HepG2 (cell line): ENCODE measurements around the gene CAPRIN2. TPM values are rescaled to one million over a fixed set of nuclear protein-coding genes. Genes with fewer than 3 reads are reported as not detected.

Experiments
- ATAC-seq: fragments of 200-7000 bp; cut with Tn5 transposase; 3 replicates; pipeline ENCODE4 v1.9.1; 2020; ENCODE audit warnings: mild to moderate bottlenecking, moderate library complexity
- BruUV-seq: library from RNA; stranded (reverse); fragments of 400-500 nt; replicated peaks from 2 replicates; lab custom pipeline; 2021; lab: Mats Ljungman, UMichigan
- CTCF ChIA-PET: fragments of 300-600 bp; formaldehyde crosslinking; extraction: SDS; loops from one replicate; lab custom pipeline; 2021; ENCODE audit warnings: low total read pairs, inconsistent platforms, low intra/inter-chr PET ratio; lab: Yijun Ruan, JAX
- POLR2A ChIA-PET: fragments of 350-600 bp; sonication (Branson Sonifier 250); formaldehyde crosslinking; loops from one replicate; lab custom pipeline; 2020; ENCODE audit warnings: antibody characterized with exemption, inconsistent platforms; lab: Yijun Ruan, JAX
- DNase-seq: peaks from one replicate; pipeline ENCODE4 v3.0.0-alpha.2; 2015; ENCODE audit warnings: low spot score
- FAIRE-seq: peaks from 3 replicates; lab custom pipeline; 2011; peaks lifted over from hg19 to GRCh38; lab: Jason Lieb, UNC
- H2AFZ ChIP-seq: one replicate; pipeline ENCODE4 v1.6.1; 2011; ENCODE audit warnings: low read length, inconsistent platforms
- H3K27ac ChIP-seq: fragments of 300-600 bp; 3 replicates; pipeline ENCODE4 v1.8.0; 2011; ENCODE audit warnings: mixed run types, mild to moderate bottlenecking, mixed read lengths, low read length, inconsistent platforms; ENCODE audit not compliant: insufficient read depth; ENCODE audit errors: extremely low read length
- H3K27me3 ChIP-seq, 2 experiments: fragments of 200-600 bp in 1 of 2; 2 replicates in 1 of 2; 3 replicates in 1 of 2; pipeline versions ENCODE4 v1.6.0 to v1.8.0; 2011; ENCODE audit warnings: low read length in 2 of 2, mild to moderate bottlenecking in 2 of 2, moderate library complexity in 2 of 2, inconsistent platforms in 1 of 2; ENCODE audit not compliant: insufficient read depth in 2 of 2, control insufficient read depth in 1 of 2
- H3K36me3 ChIP-seq, 2 experiments: fragments of 200-600 bp in 1 of 2; replicated peaks in 1 of 2; 2 replicates in 1 of 2; 3 replicates in 1 of 2; pipeline versions ENCODE4 v1.5.1 to v1.8.0; 2011; ENCODE audit warnings: low read length in 2 of 2, inconsistent platforms in 1 of 2; ENCODE audit not compliant: insufficient read depth in 2 of 2, control insufficient read depth in 1 of 2
- H3K4me1 ChIP-seq: 2 replicates; pipeline ENCODE4 v1.5.1; 2012; ENCODE audit warnings: low read length, inconsistent platforms; ENCODE audit not compliant: insufficient read depth
- H3K4me2 ChIP-seq: 2 replicates; pipeline ENCODE4 v1.6.0; 2011; ENCODE audit warnings: low read depth, low read length, inconsistent platforms
- H3K4me3 ChIP-seq, 3 experiments: fragments of 200-600 bp in 1 of 3; sonication (generic), shearing (Covaris generic) in 1 of 3; replicated peaks in 1 of 3; 2 replicates each; pipeline ENCODE4 v1.5.1; 2011 to 2016; ENCODE audit warnings: low read length in 3 of 3, inconsistent platforms in 2 of 3, low read depth in 2 of 3, mild to moderate bottlenecking in 2 of 3, control low read depth in 1 of 3, mixed read lengths in 1 of 3; ENCODE audit not compliant: insufficient read depth in 1 of 3
- H3K79me2 ChIP-seq: one replicate; pipeline ENCODE4 v1.6.1; 2011; ENCODE audit warnings: low read length, inconsistent platforms; ENCODE audit not compliant: insufficient read depth
- H3K9ac ChIP-seq: 2 replicates; pipeline ENCODE4 v1.6.0; 2011; ENCODE audit warnings: mild to moderate bottlenecking, low read depth, low read length, inconsistent platforms; ENCODE audit not compliant: insufficient read depth
- H3K9me3 ChIP-seq: 2 replicates; pipeline ENCODE4 v1.5.1; 2012; ENCODE audit warnings: mild to moderate bottlenecking, low read length
- H4K20me1 ChIP-seq: 2 replicates; pipeline ENCODE4 v1.6.0; 2011; ENCODE audit warnings: inconsistent platforms, mild to moderate bottlenecking, low read length, moderate library complexity; ENCODE audit not compliant: insufficient read depth
- CAMTA2 ChIP-seq: sonication (generic); formaldehyde crosslinking; IDR thresholded peaks from 2 replicates; pipeline ENCODE4 v1.4.0; 2020; ENCODE audit warnings: mild to moderate bottlenecking, missing genetic modification reagents, borderline replicate concordance
- HNRNPUL1 ChIP-seq: fragments of 200-400 bp; formaldehyde crosslinking; IDR thresholded peaks from 2 replicates; pipeline ENCODE4 v1.6.1; 2017; ENCODE audit warnings: low read depth, mild to moderate bottlenecking, low read length, moderate library complexity
- MBD4 ChIP-seq: IDR thresholded peaks from 2 replicates; pipeline ENCODE4 v1.6.1; 2012; ENCODE audit warnings: low read length, inconsistent platforms, borderline replicate concordance
- MXD4 ChIP-seq: IDR thresholded peaks from 2 replicates; pipeline ENCODE4 v1.6.1; 2016; ENCODE audit warnings: mild to moderate bottlenecking, missing biosample characterization, missing genetic modification reagents
- ZKSCAN1 ChIP-seq: fragments of 150-350 bp; IDR thresholded peaks from 2 replicates; pipeline ENCODE4 v1.6.1; 2014; ENCODE audit warnings: low read length
- ZKSCAN5 ChIP-seq: sonication (generic); formaldehyde crosslinking; IDR thresholded peaks from 2 replicates; pipeline ENCODE4 v1.5.1; 2020; ENCODE audit warnings: mild to moderate bottlenecking, missing genetic modification reagents
- ZNF232 ChIP-seq: sonication (generic); formaldehyde crosslinking; IDR thresholded peaks from 2 replicates; pipeline ENCODE4 v1.4.0; 2020; ENCODE audit warnings: missing genetic modification reagents, borderline replicate concordance
- ZNF746 ChIP-seq: sonication (generic); formaldehyde crosslinking; IDR thresholded peaks from 2 replicates; pipeline ENCODE4 v1.8.0; 2022; ENCODE audit warnings: mild to moderate bottlenecking, missing genetic modification reagents
- WGBS: methylation state at CpG from one replicate; pipeline ENCODE4 v1.1.6; 2017; ENCODE audit warnings: low lambda C conversion rate; 5-methylcytosine and 5-hydroxymethylcytosine counted together
- in situ Hi-C: cut with HindIII; loops from 2 replicates; pipeline ENCODE4 v1.10.0; 2017; ENCODE audit warnings: low pct_unique_long_range_greater_than_20kb; ENCODE audit not compliant: extremely low pct_ligation_motif_present
- intact Hi-C: fragments of 100-400 bp; cut with micrococcal nuclease; formaldehyde crosslinking; loops from one replicate; pipeline ENCODE4 v1.10.0; 2022; ENCODE audit not compliant: unreplicated experiment
- polyA plus RNA-seq, 8 experiments: library from polyadenylated mRNA; depleted of rRNA in 3 of 8; stranded (reverse) in 7 of 8; unstranded in 1 of 8; fragments of >200 nt; fragmentation: Illumina TruSeq in 4 of 8; extraction: Trizol in 4 of 8; gene quantifications; 2 replicates each; pipeline versions ENCODE4 v1.2.1 to v1.2.3, GENCODE V29; 2011 to 2016; ENCODE audit warnings: low read depth in 4 of 8, missing spikeins in 1 of 8, mixed read lengths in 1 of 8; ENCODE audit not compliant: insufficient read depth in 1 of 8
- total RNA-seq, 5 experiments: library from RNA; depleted of rRNA; stranded (reverse); fragments of >200 nt; fragmentation: Illumina TruSeq; extraction: Trizol; gene quantifications; 2 replicates each; pipeline ENCODE4 v1.2.3, GENCODE V29; 2016; ENCODE audit warnings: low read depth in 1 of 5
- TF ChIP-seq, protein P1 (sequence below): sonication (generic); formaldehyde crosslinking; IDR thresholded peaks from 2 replicates; pipeline ENCODE4 v1.5.0; 2020; ENCODE audit warnings: missing genetic modification reagents
- TF ChIP-seq, protein P2 (sequence below): sonication (generic); formaldehyde crosslinking; IDR thresholded peaks from 2 replicates; pipeline ENCODE4 v1.4.0; 2020; ENCODE audit warnings: missing genetic modification reagents
- TF ChIP-seq, protein P3 (sequence below): conservative IDR thresholded peaks from 2 replicates; pipeline ENCODE4 v1.6.1; 2018; ENCODE audit warnings: missing genetic modification reagents

The CAPRIN2 gene
- total and polyA plus RNA-seq, 2 of the 13 experiments (the other 11 are each of a cell fraction or from before 2014, with no cell fraction given) = 21.7 to 30.6 TPM

DNA sequence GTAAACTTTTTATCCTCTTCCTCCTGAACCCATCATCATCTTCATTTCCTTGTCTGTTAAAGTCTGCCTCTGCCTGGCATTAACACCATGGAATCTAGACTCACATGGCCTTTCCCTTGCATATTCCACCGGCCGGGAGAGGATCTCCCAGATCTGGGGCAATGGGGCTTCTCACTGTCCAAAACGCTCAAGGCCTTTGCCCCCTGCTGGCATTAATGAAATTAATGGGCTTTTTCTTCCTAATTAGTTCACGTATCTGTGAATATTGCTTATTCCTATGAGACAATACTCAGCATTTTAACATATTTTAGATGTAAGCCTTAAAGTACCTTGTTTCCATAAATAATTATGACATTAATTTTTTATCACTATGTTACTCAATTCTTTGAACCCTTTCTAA is 42.9 kb upstream of the CAPRIN2 start:
- no peak for FAIRE-seq
- TF ChIP-seq MXD4 (CRISPR knock-in tag) (no peak), CAMTA2 (CRISPR knock-in tag) (no peak), MBD4 (no peak), ZKSCAN1 (no peak), ZNF232 (CRISPR knock-in tag) (no peak), HNRNPUL1 (no peak), ZNF746 (no peak), ZKSCAN5 (CRISPR knock-in tag) (no peak)
- TF ChIP-seq, protein P1, sequence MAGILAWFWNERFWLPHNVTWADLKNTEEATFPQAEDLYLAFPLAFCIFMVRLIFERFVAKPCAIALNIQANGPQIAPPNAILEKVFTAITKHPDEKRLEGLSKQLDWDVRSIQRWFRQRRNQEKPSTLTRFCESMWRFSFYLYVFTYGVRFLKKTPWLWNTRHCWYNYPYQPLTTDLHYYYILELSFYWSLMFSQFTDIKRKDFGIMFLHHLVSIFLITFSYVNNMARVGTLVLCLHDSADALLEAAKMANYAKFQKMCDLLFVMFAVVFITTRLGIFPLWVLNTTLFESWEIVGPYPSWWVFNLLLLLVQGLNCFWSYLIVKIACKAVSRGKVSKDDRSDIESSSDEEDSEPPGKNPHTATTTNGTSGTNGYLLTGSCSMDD (CRISPR knock-in tag) = no peak
- TF ChIP-seq, protein P2, sequence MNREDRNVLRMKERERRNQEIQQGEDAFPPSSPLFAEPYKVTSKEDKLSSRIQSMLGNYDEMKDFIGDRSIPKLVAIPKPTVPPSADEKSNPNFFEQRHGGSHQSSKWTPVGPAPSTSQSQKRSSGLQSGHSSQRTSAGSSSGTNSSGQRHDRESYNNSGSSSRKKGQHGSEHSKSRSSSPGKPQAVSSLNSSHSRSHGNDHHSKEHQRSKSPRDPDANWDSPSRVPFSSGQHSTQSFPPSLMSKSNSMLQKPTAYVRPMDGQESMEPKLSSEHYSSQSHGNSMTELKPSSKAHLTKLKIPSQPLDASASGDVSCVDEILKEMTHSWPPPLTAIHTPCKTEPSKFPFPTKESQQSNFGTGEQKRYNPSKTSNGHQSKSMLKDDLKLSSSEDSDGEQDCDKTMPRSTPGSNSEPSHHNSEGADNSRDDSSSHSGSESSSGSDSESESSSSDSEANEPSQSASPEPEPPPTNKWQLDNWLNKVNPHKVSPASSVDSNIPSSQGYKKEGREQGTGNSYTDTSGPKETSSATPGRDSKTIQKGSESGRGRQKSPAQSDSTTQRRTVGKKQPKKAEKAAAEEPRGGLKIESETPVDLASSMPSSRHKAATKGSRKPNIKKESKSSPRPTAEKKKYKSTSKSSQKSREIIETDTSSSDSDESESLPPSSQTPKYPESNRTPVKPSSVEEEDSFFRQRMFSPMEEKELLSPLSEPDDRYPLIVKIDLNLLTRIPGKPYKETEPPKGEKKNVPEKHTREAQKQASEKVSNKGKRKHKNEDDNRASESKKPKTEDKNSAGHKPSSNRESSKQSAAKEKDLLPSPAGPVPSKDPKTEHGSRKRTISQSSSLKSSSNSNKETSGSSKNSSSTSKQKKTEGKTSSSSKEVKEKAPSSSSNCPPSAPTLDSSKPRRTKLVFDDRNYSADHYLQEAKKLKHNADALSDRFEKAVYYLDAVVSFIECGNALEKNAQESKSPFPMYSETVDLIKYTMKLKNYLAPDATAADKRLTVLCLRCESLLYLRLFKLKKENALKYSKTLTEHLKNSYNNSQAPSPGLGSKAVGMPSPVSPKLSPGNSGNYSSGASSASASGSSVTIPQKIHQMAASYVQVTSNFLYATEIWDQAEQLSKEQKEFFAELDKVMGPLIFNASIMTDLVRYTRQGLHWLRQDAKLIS (CRISPR knock-in tag) = no peak
- TF ChIP-seq, protein P3, sequence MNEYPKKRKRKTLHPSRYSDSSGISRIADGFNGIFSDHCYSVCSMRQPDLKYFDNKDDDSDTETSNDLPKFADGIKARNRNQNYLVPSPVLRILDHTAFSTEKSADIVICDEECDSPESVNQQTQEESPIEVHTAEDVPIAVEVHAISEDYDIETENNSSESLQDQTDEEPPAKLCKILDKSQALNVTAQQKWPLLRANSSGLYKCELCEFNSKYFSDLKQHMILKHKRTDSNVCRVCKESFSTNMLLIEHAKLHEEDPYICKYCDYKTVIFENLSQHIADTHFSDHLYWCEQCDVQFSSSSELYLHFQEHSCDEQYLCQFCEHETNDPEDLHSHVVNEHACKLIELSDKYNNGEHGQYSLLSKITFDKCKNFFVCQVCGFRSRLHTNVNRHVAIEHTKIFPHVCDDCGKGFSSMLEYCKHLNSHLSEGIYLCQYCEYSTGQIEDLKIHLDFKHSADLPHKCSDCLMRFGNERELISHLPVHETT (CRISPR knock-in tag) = no peak
- TF ChIP-seq, all 625 proteins: peak for 0

More for the DNA sequence above, 42.9 kb upstream of the CAPRIN2 start:
- H3K36me3 ChIP-seq = no peaks in the 10 kb centered on the region
- no peak overlapping the region for H3K4me2 ChIP-seq
- CTCF ChIA-PET = no interaction called here
- no peak overlapping the region for H2AFZ ChIP-seq
- H3K4me1 ChIP-seq = peaks cover 39% of the 10 kb centered on the region
- DNase-seq (no peak), ATAC-seq (no peak)
- H3K27me3 ChIP-seq = no peaks in the 10 kb centered on the region
- no peaks in the 10 kb centered on the region for H3K79me2 ChIP-seq
- in situ Hi-C loops = no loop called here
- H4K20me1 ChIP-seq = no peaks in the 10 kb centered on the region
- BruUV-seq = no TSS peak
- H3K27ac ChIP-seq = no peak overlapping the region
- intact Hi-C loops = loop anchor here (2.0 to 10.0 kb wide), 2 partner anchors 43 to 103 kb away; partner anchors contain the start of genes CAPRIN2 and IPO8
- no peak overlapping the region for H3K4me3 ChIP-seq
- WGBS = 88% methylated on average over 4 of the region's 4 CpGs
- H3K9me3 ChIP-seq = no peaks in the 10 kb centered on the region
- H3K9ac ChIP-seq = no peak overlapping the region
- POLR2A ChIA-PET = no interaction called here
